HG02610 (cell line): ENCODE data around the gene SH3BP5L.

Experiments used
- ATAC-seq: cut with Tn5 transposase; IDR thresholded peaks from one replicate; pipeline ENCODE4 v1.9.1; 2021; ENCODE audit warnings: mild to moderate bottlenecking, moderate library complexity; ENCODE audit not compliant: unreplicated experiment

SH3BP5L gene

GRCh38 chr1:248782416-248783141 lies 43.1 kb downstream of the SH3BP5L start:
- no peak for ATAC-seq

DNA sequence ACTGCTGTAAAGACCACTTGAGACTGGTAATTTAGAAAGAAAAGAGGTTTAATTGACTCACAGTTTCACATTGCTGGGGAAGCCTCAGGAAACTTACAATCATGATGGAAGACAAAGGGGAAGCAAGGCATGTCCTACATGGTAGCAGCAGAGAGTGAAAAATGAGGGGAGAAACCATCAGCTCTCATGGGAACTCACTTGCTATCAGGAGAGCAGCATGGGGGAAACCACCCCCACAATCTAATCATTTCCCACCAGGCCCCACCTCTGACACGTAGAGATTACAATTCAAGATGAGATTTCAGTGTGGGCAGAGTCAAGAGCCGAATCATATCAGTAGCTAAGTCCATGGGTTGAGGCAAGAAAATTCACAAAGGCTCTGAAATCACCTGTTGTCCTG lies 46.4 kb downstream of the SH3BP5L start:
- ATAC-seq, result peak; percentile 83

DNA sequence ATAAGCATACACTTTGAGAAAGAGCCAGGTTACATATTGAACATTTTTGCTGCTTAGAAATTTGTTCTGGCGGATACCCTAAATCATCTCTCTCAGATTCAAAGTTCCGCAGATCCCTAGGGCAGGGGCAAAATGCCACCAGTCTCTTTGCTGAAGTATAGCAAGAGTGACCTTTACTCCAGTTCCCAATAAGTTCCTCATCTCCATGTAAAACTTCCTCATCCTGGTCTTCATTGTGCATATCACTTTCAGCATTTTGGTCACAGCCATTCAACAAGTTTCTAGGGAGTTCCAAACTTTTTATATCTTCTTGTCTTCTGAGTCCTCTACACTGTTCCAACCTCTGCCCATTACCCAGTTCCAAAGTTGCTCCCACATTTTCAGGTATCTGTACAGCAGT lies 46.8 kb downstream of the SH3BP5L start:
- ATAC-seq, result no peak

- ATAC-seq, result no peak
Observed at GRCh38 chr1:248776991-248777390, 48.7 kb downstream of the SH3BP5L start.

- no peak for ATAC-seq
Observed at GRCh38 chr1:248775441-248775840, 50.3 kb downstream of the SH3BP5L start.
